Measurements from ENCODE around the gene RERE. TPM values are rescaled to one million over a fixed set of nuclear protein-coding genes. Genes with fewer than 3 reads are reported as not detected.

The RERE gene
- total and polyA plus RNA-seq, 2 donors (not counting 3 experiments of a cell fraction or from before 2014, with no cell fraction given): 14.1 to 113 TPM

- no peaks in the 10 kb centered on the region for H3K9me1 ChIP-seq (replicated peaks; ENCODE audit: control insufficient read depth, extremely low read depth, insufficient read depth, low read length)
- no peaks in the 10 kb centered on the region for H3K9me3 ChIP-seq (replicated peaks; ENCODE audit: control insufficient read depth, insufficient read depth, low read length)
- H3K27me3 ChIP-seq (ENCODE audit: control insufficient read depth in 2 of 2, insufficient read depth in 2 of 2, low read length in 2 of 2): no peaks in the 10 kb centered on the region
- no peak overlapping the region for H3K9ac ChIP-seq (replicated peaks; ENCODE audit: extremely low read depth, insufficient read depth, low read length)
- DNase-seq (ENCODE audit: low read depth, low spot score) (no peak), FAIRE-seq (no peak)
- no peak overlapping the region for H2AFZ ChIP-seq (ENCODE audit: low read depth, low read length)
- CTCF ChIA-PET: interaction anchor here (0.8 to 1.4 kb wide), 4 partner anchors 105 to 127 kb away, joined by 3 to 4 read pairs (median 3); no protein-coding TSS in a partner anchor
- no TSS peak for BruUV-seq (replicated peaks)
- no peaks in the 10 kb centered on the region for H3K79me2 ChIP-seq (ENCODE audit: control insufficient read depth, insufficient read depth, low read length)
- H3K4me1 ChIP-seq (ENCODE audit: control insufficient read depth, extremely low read depth, insufficient read depth, low read length): peaks cover 4% of the 10 kb centered on the region
- no peak overlapping the region for H3K27ac ChIP-seq (ENCODE audit: insufficient read depth, low read depth, low read length)
- H3K4me2 ChIP-seq (ENCODE audit: insufficient read depth, low read length): no peak overlapping the region
- H4K20me1 ChIP-seq (replicated peaks; ENCODE audit: control insufficient read depth, extremely low read depth, insufficient read depth, low read length): no peaks in the 10 kb centered on the region
- POLR2A ChIA-PET: no interaction called here
- TF ChIP-seq JUN (IDR thresholded peaks at IDR 0.05; ENCODE audit: borderline replicate concordance, insufficient read depth, insufficient read length, low read depth): no peak
- TF ChIP-seq, protein P1, sequence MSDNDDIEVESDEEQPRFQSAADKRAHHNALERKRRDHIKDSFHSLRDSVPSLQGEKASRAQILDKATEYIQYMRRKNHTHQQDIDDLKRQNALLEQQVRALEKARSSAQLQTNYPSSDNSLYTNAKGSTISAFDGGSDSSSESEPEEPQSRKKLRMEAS (IDR thresholded peaks at IDR 0.05; ENCODE audit: insufficient read depth, insufficient read length): no peak
- TF ChIP-seq MYC (IDR thresholded peaks at IDR 0.05; ENCODE audit: low read depth, low read length): no peak
- TF ChIP-seq POLR2A (IDR thresholded peaks at IDR 0.05; ENCODE audit: low read depth, low read length): no peak
- TF ChIP-seq FOS (IDR thresholded peaks at IDR 0.05; ENCODE audit: borderline replicate concordance, insufficient read depth, low read length): no peak
- TF ChIP-seq GATA2 (IDR thresholded peaks at IDR 0.05; ENCODE audit: insufficient read depth, insufficient read length, low read depth, low read length): no peak
- TF ChIP-seq, protein P2, sequence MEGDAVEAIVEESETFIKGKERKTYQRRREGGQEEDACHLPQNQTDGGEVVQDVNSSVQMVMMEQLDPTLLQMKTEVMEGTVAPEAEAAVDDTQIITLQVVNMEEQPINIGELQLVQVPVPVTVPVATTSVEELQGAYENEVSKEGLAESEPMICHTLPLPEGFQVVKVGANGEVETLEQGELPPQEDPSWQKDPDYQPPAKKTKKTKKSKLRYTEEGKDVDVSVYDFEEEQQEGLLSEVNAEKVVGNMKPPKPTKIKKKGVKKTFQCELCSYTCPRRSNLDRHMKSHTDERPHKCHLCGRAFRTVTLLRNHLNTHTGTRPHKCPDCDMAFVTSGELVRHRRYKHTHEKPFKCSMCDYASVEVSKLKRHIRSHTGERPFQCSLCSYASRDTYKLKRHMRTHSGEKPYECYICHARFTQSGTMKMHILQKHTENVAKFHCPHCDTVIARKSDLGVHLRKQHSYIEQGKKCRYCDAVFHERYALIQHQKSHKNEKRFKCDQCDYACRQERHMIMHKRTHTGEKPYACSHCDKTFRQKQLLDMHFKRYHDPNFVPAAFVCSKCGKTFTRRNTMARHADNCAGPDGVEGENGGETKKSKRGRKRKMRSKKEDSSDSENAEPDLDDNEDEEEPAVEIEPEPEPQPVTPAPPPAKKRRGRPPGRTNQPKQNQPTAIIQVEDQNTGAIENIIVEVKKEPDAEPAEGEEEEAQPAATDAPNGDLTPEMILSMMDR (IDR thresholded peaks at IDR 0.05; ENCODE audit: extremely low read depth in 1 of 2, insufficient read depth in 1 of 2, low read depth in 1 of 2, low read length in 2 of 2): no peak
- no peak for TF ChIP-seq POLR2AphosphoS5 (IDR thresholded peaks at IDR 0.05; ENCODE audit: insufficient read depth, low read depth, low read length)
- no peak for TF ChIP-seq EZH2 (IDR thresholded peaks at IDR 0.05; ENCODE audit: borderline replicate concordance, low read depth, low read length, severe bottlenecking)
- no peak overlapping the region for H3K4me3 ChIP-seq (replicated peaks in 1 of 3; ENCODE audit: insufficient read depth in 1 of 3, low read depth in 1 of 3, low read length in 3 of 3)
- dilution Hi-C loops (cut with MboI; ENCODE audit: extremely low pct_ligation_motif_present, low sequenced_read_pairs) (no loop called here), intact Hi-C loops (cut with micrococcal nuclease) (loop anchor here (5.0 kb wide), 1 partner anchor 173 kb away; no protein-coding TSS in a partner anchor)
- H3K36me3 ChIP-seq (ENCODE audit: control insufficient read depth in 2 of 2, extremely low read depth in 1 of 2, insufficient read depth in 2 of 2, low read length in 2 of 2): no peaks in the 10 kb centered on the region
Observed at GRCh38 chr1:8845104-8846097, 28.0 kb upstream of the RERE start.
